ENCODE data around the gene CDKN2AIP. TPM values are rescaled to one million over a fixed set of nuclear protein-coding genes. Genes with fewer than 3 reads are reported as not detected.

The CDKN2AIP gene
- polyA plus RNA-seq, 2 of the 4 experiments (the other 2 are of a cell fraction), result 9.1 to 12.4 TPM

GRCh38 chr4:183469285-183469684 lies 24.8 kb downstream of the CDKN2AIP start:
- no peak for DNase-seq (ENCODE audit: low read depth in 1 of 2, low spot score in 1 of 2)
- WGBS (ENCODE audit: missing lambda C conversion rate), result 62% methylated on average over 1 of the region's 1 CpG
- ChIA-PET POLR2A (no interaction called here), CTCF (interaction anchor here (0.7 to 1.6 kb wide), 5 partner anchors 13 to 134 kb away, joined by 3 to 4 read pairs (median 3); partner anchors contain the start of gene CDKN2AIP)
- no peak for ATAC-seq
- no peak for FAIRE-seq
- Histone ChIP-seq H3K4me1 (peaks cover 15% of the 10 kb centered on the region), H3K4me3 (no peak overlapping the region), H3K9me3 (no peaks in the 10 kb centered on the region), H3K4me2 (peak overlapping the region; percentile 70; the same call in 2 of the 3 replicates), H3K27ac (peak overlapping the region; percentile 35 to 36; a peak in 3 of 6 replicates)
- TF ChIP-seq, protein P1, sequence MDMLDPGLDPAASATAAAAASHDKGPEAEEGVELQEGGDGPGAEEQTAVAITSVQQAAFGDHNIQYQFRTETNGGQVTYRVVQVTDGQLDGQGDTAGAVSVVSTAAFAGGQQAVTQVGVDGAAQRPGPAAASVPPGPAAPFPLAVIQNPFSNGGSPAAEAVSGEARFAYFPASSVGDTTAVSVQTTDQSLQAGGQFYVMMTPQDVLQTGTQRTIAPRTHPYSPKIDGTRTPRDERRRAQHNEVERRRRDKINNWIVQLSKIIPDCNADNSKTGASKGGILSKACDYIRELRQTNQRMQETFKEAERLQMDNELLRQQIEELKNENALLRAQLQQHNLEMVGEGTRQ (IDR thresholded peaks at IDR 0.05), result no peak
- TF ChIP-seq CBX2 (IDR thresholded peaks at IDR 0.05; ENCODE audit: borderline replicate concordance, low read depth), result no peak
- no peak for TF ChIP-seq CBX8 (IDR thresholded peaks at IDR 0.05)
- no peak for TF ChIP-seq ATOH8 (CRISPR knock-in tag; IDR thresholded peaks at IDR 0.05; ENCODE audit: low read depth)
- no peak for TF ChIP-seq SMC3 (IDR thresholded peaks at IDR 0.05)
- no peak for TF ChIP-seq ZNF302 (CRISPR knock-in tag; IDR thresholded peaks at IDR 0.05)
- no peak for TF ChIP-seq E2F6 (IDR thresholded peaks at IDR 0.05; ENCODE audit: borderline replicate concordance, low read depth)
- no peak for TF ChIP-seq JUNB (IDR thresholded peaks at IDR 0.05)

- ChIA-PET POLR2A (no interaction called here), CTCF (interaction anchor here (0.6 to 1.6 kb wide), 5 partner anchors 10 to 133 kb away, joined by 3 to 4 read pairs (median 4); partner anchors contain the start of gene CDKN2AIP)
- WGBS (ENCODE audit: missing lambda C conversion rate), result 41% methylated on average over 2 of the region's 2 CpGs
- peak overlapping the region in 1 of 2 experiments; percentile 46; a peak in 1 of 6 replicates for H3K27ac ChIP-seq
- FAIRE-seq, result no peak
- DNase-seq (ENCODE audit: low read depth in 1 of 2, low spot score in 1 of 2), result no peak
- no peak for ATAC-seq
- peaks cover 15% of the 10 kb centered on the region for H3K4me1 ChIP-seq
- H3K4me3 ChIP-seq, result no peak overlapping the region
- no peaks in the 10 kb centered on the region for H3K9me3 ChIP-seq
- no peak overlapping the region for H3K4me2 ChIP-seq
- TF ChIP-seq GATA3 (IDR thresholded peaks at IDR 0.05; ENCODE audit: borderline replicate concordance) (no peak), HOXB13 (CRISPR knock-in tag; IDR thresholded peaks at IDR 0.05; ENCODE audit: low read depth) (no peak), SMC3 (IDR thresholded peaks at IDR 0.05) (no peak), HEYL (CRISPR knock-in tag; IDR thresholded peaks at IDR 0.05) (no peak), CHD2 (IDR thresholded peaks at IDR 0.05; ENCODE audit: low read length, partially characterized antibody) (no peak), EP300 (IDR thresholded peaks at IDR 0.05) (no peak), EHF (CRISPR knock-in tag; IDR thresholded peaks at IDR 0.05) (no peak), NFE2L2 (conservative IDR thresholded peaks at IDR 0.05; ENCODE audit: low read length) (no peak), ATOH8 (CRISPR knock-in tag; IDR thresholded peaks at IDR 0.05; ENCODE audit: low read depth) (no peak), KDM5A (IDR thresholded peaks at IDR 0.05) (no peak), MAFK (IDR thresholded peaks at IDR 0.05; ENCODE audit: partially characterized antibody) (no peak), HMGXB4 (CRISPR knock-in tag; IDR thresholded peaks at IDR 0.05; ENCODE audit: borderline replicate concordance) (no peak), CBX8 (IDR thresholded peaks at IDR 0.05) (no peak), FOSL2 (IDR thresholded peaks at IDR 0.05) (no peak), FOSL2 (CRISPR knock-in tag; IDR thresholded peaks at IDR 0.05) (no peak)
These were observed 25.5 kb downstream of the CDKN2AIP start for GRCh38 chr4:183469936-183470335.
